ENCODE measurements around the gene ATP6V0D1. TPM values are rescaled to one million over a fixed set of nuclear protein-coding genes. Genes with fewer than 3 reads are reported as not detected.
"Not testable (repeated sequence)": the region's sequence is repeated elsewhere in the genome, so short reads cannot be mapped to it uniquely, and the experiment has no call there.

Gene ATP6V0D1
- polyA plus RNA-seq, 1 donor from 2014 or later = 188 TPM

DNA sequence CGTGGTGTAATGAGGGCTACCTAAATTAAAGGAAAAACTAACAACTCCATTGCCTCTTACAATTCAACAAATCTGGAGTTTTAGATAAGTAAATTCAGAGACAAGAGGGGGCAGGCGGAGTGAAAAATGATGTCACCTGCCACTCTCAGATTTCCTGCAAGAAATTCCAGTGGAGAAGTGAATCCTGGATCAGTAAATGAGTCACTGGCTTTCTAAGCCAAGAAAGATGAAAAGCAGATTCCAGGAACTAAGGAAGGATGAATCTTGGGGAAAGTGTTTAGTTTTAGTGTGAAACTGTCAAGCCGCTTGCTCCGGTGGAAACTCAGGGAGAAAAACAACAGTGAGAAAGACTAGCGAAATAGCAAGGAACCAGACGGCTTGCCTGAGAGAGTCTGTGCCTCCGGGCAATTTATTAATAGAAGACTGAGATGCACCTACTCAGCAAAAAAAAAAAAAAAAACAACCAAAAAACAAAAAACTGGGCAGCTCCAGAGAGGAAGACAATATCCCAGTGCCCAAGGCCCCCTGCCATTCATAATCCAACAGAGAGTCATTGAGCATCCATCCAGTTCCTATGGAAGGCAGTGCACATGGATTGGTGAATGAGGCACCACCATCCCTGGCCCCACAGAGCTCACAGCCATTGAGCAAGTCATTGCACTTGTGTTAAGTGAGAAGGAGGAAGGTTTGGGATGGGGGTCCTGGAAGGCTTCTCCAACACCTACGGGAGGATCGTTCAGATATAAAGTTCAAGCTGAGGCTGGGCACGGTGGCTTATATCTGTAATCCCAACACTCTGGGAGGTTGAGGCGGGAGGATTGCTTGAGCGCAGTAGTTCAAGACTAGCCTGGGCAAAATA is 35.6 kb upstream of the ATP6V0D1 start:
- no peaks in the 10 kb centered on the region for H3F3A ChIP-seq (ENCODE audit: insufficient read depth, low read length, poor library complexity, severe bottlenecking)
- no peaks in the 10 kb centered on the region for H3K79me2 ChIP-seq (replicated peaks; ENCODE audit: insufficient read depth, low read length)
- H3K4me3 ChIP-seq (ENCODE audit: low read length) = no peak overlapping the region
- no peaks in the 10 kb centered on the region for H3K27me3 ChIP-seq (ENCODE audit: insufficient read depth, low read depth, low read length)
- H3K27ac ChIP-seq (ENCODE audit: low read length) = no peak overlapping the region
- no peaks in the 10 kb centered on the region for H3K36me3 ChIP-seq (ENCODE audit: insufficient read depth, low read length)
- H3K9me3 ChIP-seq (ENCODE audit: low read length) = no peaks in the 10 kb centered on the region
- no peak overlapping the region for H2AFZ ChIP-seq (ENCODE audit: low read depth, low read length)
- H4K20me1 ChIP-seq (ENCODE audit: insufficient read depth) = no peaks in the 10 kb centered on the region
- H3K9me2 ChIP-seq (ENCODE audit: insufficient read depth, low read length) = no peaks in the 10 kb centered on the region
- H3K9ac ChIP-seq (ENCODE audit: low read length) = no peak overlapping the region
- TF ChIP-seq, protein P1, sequence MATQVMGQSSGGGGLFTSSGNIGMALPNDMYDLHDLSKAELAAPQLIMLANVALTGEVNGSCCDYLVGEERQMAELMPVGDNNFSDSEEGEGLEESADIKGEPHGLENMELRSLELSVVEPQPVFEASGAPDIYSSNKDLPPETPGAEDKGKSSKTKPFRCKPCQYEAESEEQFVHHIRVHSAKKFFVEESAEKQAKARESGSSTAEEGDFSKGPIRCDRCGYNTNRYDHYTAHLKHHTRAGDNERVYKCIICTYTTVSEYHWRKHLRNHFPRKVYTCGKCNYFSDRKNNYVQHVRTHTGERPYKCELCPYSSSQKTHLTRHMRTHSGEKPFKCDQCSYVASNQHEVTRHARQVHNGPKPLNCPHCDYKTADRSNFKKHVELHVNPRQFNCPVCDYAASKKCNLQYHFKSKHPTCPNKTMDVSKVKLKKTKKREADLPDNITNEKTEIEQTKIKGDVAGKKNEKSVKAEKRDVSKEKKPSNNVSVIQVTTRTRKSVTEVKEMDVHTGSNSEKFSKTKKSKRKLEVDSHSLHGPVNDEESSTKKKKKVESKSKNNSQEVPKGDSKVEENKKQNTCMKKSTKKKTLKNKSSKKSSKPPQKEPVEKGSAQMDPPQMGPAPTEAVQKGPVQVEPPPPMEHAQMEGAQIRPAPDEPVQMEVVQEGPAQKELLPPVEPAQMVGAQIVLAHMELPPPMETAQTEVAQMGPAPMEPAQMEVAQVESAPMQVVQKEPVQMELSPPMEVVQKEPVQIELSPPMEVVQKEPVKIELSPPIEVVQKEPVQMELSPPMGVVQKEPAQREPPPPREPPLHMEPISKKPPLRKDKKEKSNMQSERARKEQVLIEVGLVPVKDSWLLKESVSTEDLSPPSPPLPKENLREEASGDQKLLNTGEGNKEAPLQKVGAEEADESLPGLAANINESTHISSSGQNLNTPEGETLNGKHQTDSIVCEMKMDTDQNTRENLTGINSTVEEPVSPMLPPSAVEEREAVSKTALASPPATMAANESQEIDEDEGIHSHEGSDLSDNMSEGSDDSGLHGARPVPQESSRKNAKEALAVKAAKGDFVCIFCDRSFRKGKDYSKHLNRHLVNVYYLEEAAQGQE (IDR thresholded peaks at IDR 0.05; ENCODE audit: borderline replicate concordance) = no peak
- TF ChIP-seq SMC3 (conservative IDR thresholded peaks at IDR 0.05; ENCODE audit: poor library complexity) = no peak
- TF ChIP-seq RAD21 (conservative IDR thresholded peaks at IDR 0.05) = no peak
- no peak for TF ChIP-seq POLR2AphosphoS5 (IDR thresholded peaks at IDR 0.05)
- TF ChIP-seq EP300 (conservative IDR thresholded peaks at IDR 0.05; ENCODE audit: poor library complexity, severe bottlenecking) = no peak
- no peak for TF ChIP-seq MXI1 (conservative IDR thresholded peaks at IDR 0.05; ENCODE audit: poor library complexity, severe bottlenecking)
- TF ChIP-seq, protein P2, sequence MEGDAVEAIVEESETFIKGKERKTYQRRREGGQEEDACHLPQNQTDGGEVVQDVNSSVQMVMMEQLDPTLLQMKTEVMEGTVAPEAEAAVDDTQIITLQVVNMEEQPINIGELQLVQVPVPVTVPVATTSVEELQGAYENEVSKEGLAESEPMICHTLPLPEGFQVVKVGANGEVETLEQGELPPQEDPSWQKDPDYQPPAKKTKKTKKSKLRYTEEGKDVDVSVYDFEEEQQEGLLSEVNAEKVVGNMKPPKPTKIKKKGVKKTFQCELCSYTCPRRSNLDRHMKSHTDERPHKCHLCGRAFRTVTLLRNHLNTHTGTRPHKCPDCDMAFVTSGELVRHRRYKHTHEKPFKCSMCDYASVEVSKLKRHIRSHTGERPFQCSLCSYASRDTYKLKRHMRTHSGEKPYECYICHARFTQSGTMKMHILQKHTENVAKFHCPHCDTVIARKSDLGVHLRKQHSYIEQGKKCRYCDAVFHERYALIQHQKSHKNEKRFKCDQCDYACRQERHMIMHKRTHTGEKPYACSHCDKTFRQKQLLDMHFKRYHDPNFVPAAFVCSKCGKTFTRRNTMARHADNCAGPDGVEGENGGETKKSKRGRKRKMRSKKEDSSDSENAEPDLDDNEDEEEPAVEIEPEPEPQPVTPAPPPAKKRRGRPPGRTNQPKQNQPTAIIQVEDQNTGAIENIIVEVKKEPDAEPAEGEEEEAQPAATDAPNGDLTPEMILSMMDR (IDR thresholded peaks at IDR 0.05; ENCODE audit: poor library complexity, severe bottlenecking) = no peak
- no peak for TF ChIP-seq EZH2 (IDR thresholded peaks at IDR 0.05; ENCODE audit: borderline replicate concordance, insufficient read depth, low read length, poor library complexity, severe bottlenecking)
- no peak overlapping the region for H3K4me2 ChIP-seq (ENCODE audit: low read length)

DNA sequence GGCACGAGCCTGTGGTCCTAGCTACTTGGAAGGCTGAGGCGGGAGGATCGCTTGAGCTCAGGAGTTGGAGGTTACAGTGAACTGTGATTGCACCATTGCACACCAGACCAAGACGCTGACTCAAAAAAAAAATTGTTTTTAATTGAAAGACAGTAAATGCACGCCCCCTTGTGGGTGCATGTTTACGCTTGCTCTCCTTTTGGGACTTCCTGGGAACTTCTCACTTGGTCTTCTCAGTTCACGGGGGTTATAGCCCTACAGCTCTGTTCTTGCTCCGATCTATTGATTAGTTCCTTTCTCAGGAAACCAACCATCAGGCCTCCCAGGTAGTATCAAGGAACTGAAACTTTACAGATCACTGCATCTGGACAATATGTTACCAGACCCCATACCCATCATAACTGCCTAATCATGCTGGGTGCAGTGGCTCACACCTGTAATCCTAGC is 33.4 kb upstream of the ATP6V0D1 start:
- Histone ChIP-seq H3K4me3 (ENCODE audit: low read length) (no peak overlapping the region), H3F3A (ENCODE audit: insufficient read depth, low read length, poor library complexity, severe bottlenecking) (no peaks in the 10 kb centered on the region), H3K36me3 (ENCODE audit: insufficient read depth, low read length) (no peaks in the 10 kb centered on the region), H3K27me3 (ENCODE audit: insufficient read depth, low read depth, low read length) (no peaks in the 10 kb centered on the region), H3K4me2 (ENCODE audit: low read length) (no peak overlapping the region), H4K20me1 (ENCODE audit: insufficient read depth) (no peaks in the 10 kb centered on the region), H3K9ac (ENCODE audit: low read length) (no peak overlapping the region), H3K79me2 (replicated peaks; ENCODE audit: insufficient read depth, low read length) (no peaks in the 10 kb centered on the region), H2AFZ (ENCODE audit: low read depth, low read length) (no peak overlapping the region), H3K9me3 (ENCODE audit: low read length) (no peaks in the 10 kb centered on the region), H3K27ac (ENCODE audit: low read length) (no peak overlapping the region), H3K9me2 (ENCODE audit: insufficient read depth, low read length) (no peaks in the 10 kb centered on the region)
- TF ChIP-seq SMC3 (conservative IDR thresholded peaks at IDR 0.05; ENCODE audit: poor library complexity) (peak; percentile 65), TAF1 (IDR thresholded peaks at IDR 0.05; ENCODE audit: low read depth) (no peak), RAD21 (conservative IDR thresholded peaks at IDR 0.05) (peak; percentile 50)
- TF ChIP-seq, protein P2 (IDR thresholded peaks at IDR 0.05; ENCODE audit: poor library complexity, severe bottlenecking) = peak; percentile 59

DNA sequence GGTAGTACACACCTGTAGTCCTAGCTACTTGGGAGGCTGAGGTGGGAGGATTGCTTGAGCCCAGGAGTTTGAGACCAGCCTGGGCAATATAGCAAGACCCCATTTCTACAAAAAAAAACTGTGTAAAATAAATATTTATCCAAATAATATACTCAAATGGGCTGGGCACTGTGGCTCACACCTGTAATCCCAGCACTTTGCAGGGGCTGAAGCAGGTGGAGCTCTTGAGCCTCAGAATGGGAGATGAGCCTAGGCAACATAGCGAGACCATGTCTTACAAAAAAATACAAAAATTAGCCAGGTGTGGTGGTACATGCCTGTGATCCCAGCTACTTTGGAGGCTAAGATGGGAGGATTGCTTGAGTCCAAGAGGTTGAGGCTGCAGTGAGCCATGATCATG is 32.9 kb upstream of the ATP6V0D1 start:
- not testable (repeated sequence) for H3K27ac ChIP-seq (ENCODE audit: low read length)

More for the DNA sequence above, 32.9 kb upstream of the ATP6V0D1 start:
- H3K9me2 ChIP-seq (ENCODE audit: insufficient read depth, low read length); H3K4me3 ChIP-seq (ENCODE audit: low read length); H3K79me2 ChIP-seq (replicated peaks; ENCODE audit: insufficient read depth, low read length); H3K36me3 ChIP-seq (ENCODE audit: insufficient read depth, low read length); H3K4me2 ChIP-seq (ENCODE audit: low read length); H3F3A ChIP-seq (ENCODE audit: insufficient read depth, low read length, poor library complexity, severe bottlenecking); H4K20me1 ChIP-seq (ENCODE audit: insufficient read depth); H2AFZ ChIP-seq (ENCODE audit: low read depth, low read length); H3K9me3 ChIP-seq (ENCODE audit: low read length); H3K9ac ChIP-seq (ENCODE audit: low read length); H3K27me3 ChIP-seq (ENCODE audit: insufficient read depth, low read depth, low read length): not testable (repeated sequence)
